Left lung (tissue), 10 donors: Measurements from ENCODE around the gene PRDM10. TPM values are rescaled to one million over a fixed set of nuclear protein-coding genes. Genes with fewer than 3 reads are reported as not detected.

Source experiments
- ATAC-seq: fragments of 200-7000 bp; cut with Tn5 transposase; one replicate; pipeline ENCODE4 v1.9.1; 2020; ENCODE audit warnings: moderate library complexity
- DNase-seq, 4 donors: peaks; one replicate each; pipeline ENCODE4 v3.0.0-alpha.2; 2013 to 2020
- H3K27ac ChIP-seq, 2 donors: fragments of 200-600 bp; sonication (generic) in 1 of 2; one replicate each; pipeline versions ENCODE4 v1.5.0 to v1.8.0; 2020 to 2021
- H3K27me3 ChIP-seq, 2 donors: fragments of 200-600 bp; sonication (generic) in 1 of 2; one replicate each; pipeline versions ENCODE4 v1.5.0 to v1.8.0; 2020 to 2021
- H3K36me3 ChIP-seq, 2 donors: fragments of 200-600 bp; sonication (generic) in 1 of 2; one replicate each; pipeline versions ENCODE4 v1.5.0 to v1.8.0; 2020 to 2021
- H3K4me1 ChIP-seq, 2 donors: fragments of 200-600 bp; one replicate each; pipeline ENCODE4 v1.8.0; 2021
- H3K4me3 ChIP-seq, 2 donors: fragments of 200-600 bp; sonication (generic) in 1 of 2; one replicate each; pipeline versions ENCODE4 v1.5.0 to v1.8.0; 2020 to 2021; ENCODE audit warnings: mild to moderate bottlenecking in 1 of 2
- H3K9me3 ChIP-seq, 2 donors: fragments of 200-600 bp; sonication (generic) in 1 of 2; one replicate each; pipeline versions ENCODE4 v1.5.0 to v1.8.0; 2020 to 2021
- CTCF ChIP-seq, 2 donors: fragments of 200-600 bp; sonication (generic) in 1 of 2; IDR thresholded peaks; one replicate each; pipeline versions ENCODE4 v1.5.0 to v1.8.0; 2021; ENCODE audit warnings: antibody characterized with exemption in 2 of 2
- intact Hi-C, 2 donors: fragments of 100-400 bp; cut with DNase I; formaldehyde crosslinking; loops; one replicate each; pipeline versions ENCODE4 v1.11.2 to v1.14.2; 2022
- polyA plus RNA-seq, 6 donors: library from polyadenylated mRNA; unstranded; fragments of 120-200 nt; gene quantifications; one replicate each; pipeline ENCODE4 v1.2.1, GENCODE V29; 2013; ENCODE audit not compliant: insufficient read length in 6 of 6
- total RNA-seq, 2 donors: library from RNA; stranded (reverse); fragmentation: NEBNext Ultra II Directional; extraction: Animal tissue kit (Norgen Biotek cat#: 25700); gene quantifications; one replicate each; pipeline ENCODE4 v1.2.1, GENCODE V29; 2021
- donor health status: DM: no; HTN: yes; CAD: no.
- donor health status: DM: no; HTN: no; CAD: no.

PRDM10 gene
- total and polyA plus RNA-seq, 8 donors = 8.0 to 15.9 (median 10.6) TPM

- no peaks in the 10 kb centered on the region for H3K27me3 ChIP-seq
- no peak overlapping the region for H3K4me3 ChIP-seq
- DNase-seq (no peak), ATAC-seq (no peak)
- intact Hi-C loops = no loop called here
- TF ChIP-seq CTCF (IDR thresholded peaks at IDR 0.05) = no peak
- H3K36me3 ChIP-seq = peaks cover 0 to 53% of the 10 kb centered on the region in 2 donors
- no peak overlapping the region for H3K27ac ChIP-seq
- H3K9me3 ChIP-seq = no peaks in the 10 kb centered on the region
- peaks cover 0 to 7% of the 10 kb centered on the region in 2 donors for H3K4me1 ChIP-seq
Measured at GRCh38 chr11:129944696-129945095, 57.9 kb downstream of the PRDM10 start.

- intact Hi-C loops = no loop called here
- TF ChIP-seq CTCF (IDR thresholded peaks at IDR 0.05) = no peak
- ATAC-seq = peak; percentile 73
- H3K27me3 ChIP-seq = no peaks in the 10 kb centered on the region
- H3K4me3 ChIP-seq = no peak overlapping the region
- H3K9me3 ChIP-seq = no peaks in the 10 kb centered on the region
- peak in 1 of 4 donors; percentile 54 for DNase-seq
- H3K4me1 ChIP-seq = no peaks in the 10 kb centered on the region
- no peak overlapping the region for H3K27ac ChIP-seq
- peaks cover 0 to 57% of the 10 kb centered on the region in 2 donors for H3K36me3 ChIP-seq
Measured at GRCh38 chr11:129943036-129943435, 59.6 kb downstream of the PRDM10 start.

- no peak for DNase-seq
- no peak for TF ChIP-seq CTCF (IDR thresholded peaks at IDR 0.05)
Measured at GRCh38 chr11:129939510-129939909, 63.1 kb downstream of the PRDM10 start.

GRCh38 chr11:129938764-129939163 lies 63.9 kb downstream of the PRDM10 start:
- H3K9me3 ChIP-seq = no peaks in the 10 kb centered on the region
- H3K4me3 ChIP-seq = no peak overlapping the region
- DNase-seq (peak in 1 of 4 donors; percentile 8), ATAC-seq (no peak)
- intact Hi-C loops = no loop called here
- TF ChIP-seq CTCF (IDR thresholded peaks at IDR 0.05) = no peak
- no peaks in the 10 kb centered on the region for H3K4me1 ChIP-seq
- no peaks in the 10 kb centered on the region for H3K27me3 ChIP-seq
- peaks cover 0 to 32% of the 10 kb centered on the region in 2 donors for H3K36me3 ChIP-seq
- no peak overlapping the region for H3K27ac ChIP-seq

More at GRCh38 chr11:129939510-129939909, 63.1 kb downstream of the PRDM10 start:
- ATAC-seq = no peak
- no peaks in the 10 kb centered on the region for H3K27me3 ChIP-seq
- H3K27ac ChIP-seq = no peak overlapping the region
- H3K4me1 ChIP-seq = no peaks in the 10 kb centered on the region
- no peak overlapping the region for H3K4me3 ChIP-seq
- intact Hi-C loops = no loop called here
- no peaks in the 10 kb centered on the region for H3K9me3 ChIP-seq
- peaks cover 0 to 34% of the 10 kb centered on the region in 2 donors for H3K36me3 ChIP-seq

DNA sequence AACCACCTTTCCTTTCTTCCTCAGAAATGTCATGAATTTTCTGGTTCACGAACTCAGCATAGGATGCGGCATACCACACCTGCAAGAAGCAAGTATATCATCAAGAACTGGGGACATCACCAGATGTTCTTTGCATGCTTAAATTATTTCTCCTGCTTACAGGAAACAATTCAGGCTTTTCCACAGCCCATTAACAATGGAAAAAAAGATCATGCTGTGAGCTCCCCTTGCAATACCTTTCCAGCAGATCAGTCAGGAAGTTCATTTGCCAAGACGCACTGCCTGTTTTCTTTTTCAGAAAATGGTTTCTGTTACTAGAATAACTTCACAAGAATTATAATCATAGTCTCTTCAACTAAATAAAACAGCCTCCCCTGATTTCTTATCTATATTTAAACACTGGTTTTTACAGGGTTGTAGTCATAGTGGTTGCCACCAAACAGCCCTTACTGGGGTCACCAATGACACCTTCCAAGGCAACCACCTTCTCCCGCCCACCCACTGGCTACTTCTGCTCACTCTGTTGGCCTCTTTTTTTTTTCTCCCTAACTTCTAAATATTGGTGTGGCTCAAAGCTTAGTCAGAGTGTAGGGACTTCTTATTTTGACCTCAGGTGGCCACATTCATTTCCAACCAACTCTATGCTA lies 64.9 kb downstream of the PRDM10 start:
- Histone ChIP-seq H3K27ac (no peak overlapping the region), H3K9me3 (no peaks in the 10 kb centered on the region), H3K4me3 (no peak overlapping the region), H3K27me3 (no peaks in the 10 kb centered on the region), H3K36me3 (peaks cover 0 to 27% of the 10 kb centered on the region in 2 donors), H3K4me1 (no peaks in the 10 kb centered on the region)
- intact Hi-C loops = no loop called here
- DNase-seq = no peak
- ATAC-seq = no peak
- TF ChIP-seq CTCF (IDR thresholded peaks at IDR 0.05) = no peak
